ENCODE measurements around the gene SFXN1.
"Not testable (repeated sequence)": the region's sequence is repeated elsewhere in the genome, so short reads cannot be mapped to it uniquely, and the experiment has no call there.

SFXN1 gene, protein sequence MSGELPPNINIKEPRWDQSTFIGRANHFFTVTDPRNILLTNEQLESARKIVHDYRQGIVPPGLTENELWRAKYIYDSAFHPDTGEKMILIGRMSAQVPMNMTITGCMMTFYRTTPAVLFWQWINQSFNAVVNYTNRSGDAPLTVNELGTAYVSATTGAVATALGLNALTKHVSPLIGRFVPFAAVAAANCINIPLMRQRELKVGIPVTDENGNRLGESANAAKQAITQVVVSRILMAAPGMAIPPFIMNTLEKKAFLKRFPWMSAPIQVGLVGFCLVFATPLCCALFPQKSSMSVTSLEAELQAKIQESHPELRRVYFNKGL

DNA sequence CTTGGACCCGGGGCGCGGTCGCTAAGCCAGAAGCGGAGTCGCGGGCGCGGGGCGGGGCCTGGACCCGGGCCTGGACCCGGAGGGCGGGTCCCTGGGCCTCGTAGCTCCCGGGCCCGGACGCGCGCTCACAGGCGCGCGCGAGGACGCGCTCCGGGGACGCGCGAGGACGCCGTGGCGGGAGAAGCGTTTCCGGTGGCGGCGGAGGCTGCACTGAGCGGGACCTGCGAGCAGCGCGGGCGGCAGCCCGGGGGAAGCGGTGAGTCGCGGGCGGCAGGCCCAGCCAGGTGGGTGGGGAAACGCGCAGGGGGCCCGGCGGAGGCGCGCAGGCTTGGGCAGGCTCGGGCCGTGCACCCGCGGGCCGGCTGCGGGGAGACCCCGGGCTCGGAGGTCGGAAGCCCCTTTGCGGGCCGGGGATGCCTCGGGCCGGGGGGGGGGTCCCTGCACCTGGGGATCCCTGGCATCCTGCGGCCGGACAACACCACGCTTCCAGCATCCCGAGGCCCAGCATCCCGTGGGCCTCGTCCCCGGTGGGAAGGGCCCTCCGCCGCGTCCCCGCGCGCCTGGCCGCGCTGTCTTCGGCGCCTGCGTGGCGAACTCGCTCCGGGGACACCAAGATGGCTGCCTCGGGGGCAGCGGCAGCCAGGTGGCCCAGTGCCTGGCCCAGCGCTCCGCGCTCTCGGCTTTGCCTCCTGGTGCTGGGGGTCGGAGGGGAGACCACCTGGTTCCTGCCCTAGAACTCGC lies at the start of gene SFXN1:
Gene SFXN1, plus strand, starts transcription at position 177 of the 741 bp plus-strand sequence. CDS start 13,544 bp downstream, outside the sequence.
- peak; percentile 69 to 70 for DNase-seq

DNA sequence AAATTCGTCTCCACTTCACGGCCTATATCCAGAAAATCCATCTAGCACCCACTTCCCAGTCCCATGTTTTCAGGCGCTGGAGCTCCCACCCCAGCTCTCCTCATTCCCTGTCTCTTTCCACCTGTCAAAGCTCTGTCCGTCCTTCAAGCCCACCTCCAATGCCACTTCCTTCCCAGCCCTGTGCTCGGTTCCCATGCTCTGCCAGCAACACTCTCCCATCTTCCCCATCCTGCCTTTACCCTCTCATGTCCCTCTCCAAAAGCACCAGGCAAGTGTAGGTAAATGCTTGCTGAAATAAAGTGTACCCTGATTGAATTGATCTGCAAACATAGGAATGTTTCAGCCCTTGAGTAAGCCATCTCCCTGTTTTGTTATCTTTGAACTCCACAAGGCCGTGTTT lies 43.6 kb upstream of the SFXN1 start:
- no peak for DNase-seq

DNA sequence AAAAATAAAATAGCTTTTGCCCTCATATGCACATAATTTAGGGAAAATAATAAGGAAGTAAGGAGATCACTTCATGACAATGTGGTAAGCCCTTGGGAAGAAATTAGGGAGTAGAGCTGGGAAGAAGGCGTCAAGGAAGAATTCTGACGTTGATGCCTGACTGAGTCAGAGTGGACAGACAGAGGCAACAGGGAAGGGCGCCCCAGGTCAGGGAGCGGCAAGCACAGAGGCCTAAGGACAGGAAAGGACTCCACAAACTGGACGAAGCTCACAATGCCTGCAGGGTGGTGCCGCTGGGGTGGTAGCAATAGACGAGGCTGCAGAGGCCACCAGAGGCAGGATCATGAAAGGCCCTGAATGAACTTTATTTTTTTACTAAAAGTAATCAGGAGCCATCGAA lies 42.0 kb upstream of the SFXN1 start:
- DNase-seq: no peak

DNA sequence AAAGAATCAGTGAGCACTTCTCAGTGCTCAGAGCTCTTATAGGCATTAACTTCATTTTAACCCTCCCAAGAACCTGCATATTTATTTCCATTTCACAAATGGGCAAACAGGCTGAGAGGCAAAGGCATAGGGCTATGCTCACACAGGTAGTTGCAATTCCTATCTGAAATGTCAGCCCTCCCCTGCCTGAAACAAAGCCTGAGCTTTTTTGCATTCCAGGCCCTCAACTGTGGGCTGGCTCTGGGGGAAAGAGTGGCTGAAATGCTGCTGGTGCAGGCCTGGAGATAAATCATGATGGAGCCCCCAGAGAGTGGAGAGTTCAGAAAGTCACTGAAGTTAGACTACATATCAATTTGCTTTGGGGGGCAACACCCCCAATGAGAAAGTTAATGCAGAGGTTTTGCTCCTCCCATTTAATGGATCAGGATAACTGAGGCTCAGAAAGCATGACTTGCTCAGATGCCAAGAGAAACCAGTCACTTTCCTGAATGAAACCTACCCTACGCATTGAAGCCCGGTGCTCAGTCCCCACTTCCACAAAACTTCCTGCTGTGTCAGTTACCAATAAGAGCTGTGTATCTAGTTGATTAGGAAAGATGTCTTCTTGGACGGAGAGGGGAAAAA lies 40.0 kb upstream of the SFXN1 start:
- DNase-seq: no peak

DNA sequence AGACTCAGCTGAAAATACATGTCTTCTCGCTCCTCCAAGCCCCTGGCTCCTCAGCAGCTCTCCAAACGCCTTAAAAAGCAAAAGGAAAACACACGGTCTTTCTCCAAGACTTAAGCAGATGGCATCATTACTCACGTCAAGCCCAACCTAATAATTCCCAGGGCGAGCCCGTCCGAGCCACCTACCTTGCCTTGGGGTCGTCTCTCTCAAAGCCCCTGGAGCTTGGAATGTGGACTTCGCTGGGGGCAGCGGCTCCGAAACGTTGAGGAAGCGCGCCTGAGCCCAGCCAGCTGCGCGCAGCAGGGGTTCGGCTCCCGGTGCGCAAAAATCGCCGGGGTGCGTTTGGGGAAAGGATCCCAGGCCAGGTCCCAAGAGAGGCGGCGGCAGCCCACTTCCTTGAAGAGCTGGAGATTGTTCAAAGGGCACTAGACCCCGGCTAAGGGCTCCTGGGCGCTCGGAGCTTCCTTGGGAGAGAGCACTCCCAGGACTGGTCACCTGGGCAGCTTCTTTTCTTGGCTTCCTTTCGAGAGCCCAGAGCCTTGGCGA lies 34.8 kb upstream of the SFXN1 start:
- DNase-seq: no peak

DNA sequence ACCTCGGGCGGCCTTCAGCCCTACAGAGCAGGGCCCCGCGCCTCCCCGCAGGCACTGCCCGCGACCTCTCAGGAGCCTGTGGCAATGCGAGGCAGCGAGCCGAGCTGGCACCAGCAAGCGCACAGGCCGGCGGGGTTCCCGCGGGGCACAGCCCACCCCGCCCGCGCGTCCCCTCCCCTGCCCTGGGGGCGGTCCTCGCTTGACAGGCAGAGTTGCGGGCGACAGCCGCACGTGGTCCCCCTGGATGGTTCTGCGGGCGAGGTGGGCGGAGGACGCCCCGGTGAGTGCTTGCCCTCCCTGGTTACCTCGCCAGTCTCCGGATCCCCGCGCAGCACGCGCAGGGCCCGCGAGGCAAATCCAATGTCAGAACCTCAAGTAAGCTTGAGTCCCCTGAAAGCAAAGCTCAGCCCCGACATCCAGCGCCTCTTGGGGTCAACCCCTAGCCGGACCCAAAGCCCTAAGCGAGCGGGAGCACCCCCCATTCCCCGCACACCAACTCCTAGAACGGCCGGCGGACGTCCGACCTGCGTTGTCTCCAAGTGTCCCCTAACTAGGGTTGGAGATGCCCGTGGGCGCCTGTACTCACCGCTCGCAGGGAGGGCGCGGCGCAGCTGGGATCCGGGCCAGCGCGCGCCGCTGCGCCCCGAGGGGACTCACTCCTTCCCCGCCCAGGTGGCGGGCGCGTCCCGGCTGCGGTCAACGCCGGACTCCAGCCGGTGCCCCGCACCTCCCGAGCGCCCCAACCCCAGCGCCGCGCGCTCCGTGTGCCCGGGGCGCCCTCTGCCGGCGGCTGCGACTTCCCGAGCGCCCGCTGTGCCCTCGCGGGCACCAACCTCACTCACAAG lies 34.1 kb upstream of the SFXN1 start, which contains the start of gene DRD1:
Gene DRD1, minus strand, starts transcription at position 123 of the 845 bp plus-strand sequence. CDS start 1,083 bp downstream, outside the sequence.
- peak; percentile 29 to 38 for DNase-seq

DNA sequence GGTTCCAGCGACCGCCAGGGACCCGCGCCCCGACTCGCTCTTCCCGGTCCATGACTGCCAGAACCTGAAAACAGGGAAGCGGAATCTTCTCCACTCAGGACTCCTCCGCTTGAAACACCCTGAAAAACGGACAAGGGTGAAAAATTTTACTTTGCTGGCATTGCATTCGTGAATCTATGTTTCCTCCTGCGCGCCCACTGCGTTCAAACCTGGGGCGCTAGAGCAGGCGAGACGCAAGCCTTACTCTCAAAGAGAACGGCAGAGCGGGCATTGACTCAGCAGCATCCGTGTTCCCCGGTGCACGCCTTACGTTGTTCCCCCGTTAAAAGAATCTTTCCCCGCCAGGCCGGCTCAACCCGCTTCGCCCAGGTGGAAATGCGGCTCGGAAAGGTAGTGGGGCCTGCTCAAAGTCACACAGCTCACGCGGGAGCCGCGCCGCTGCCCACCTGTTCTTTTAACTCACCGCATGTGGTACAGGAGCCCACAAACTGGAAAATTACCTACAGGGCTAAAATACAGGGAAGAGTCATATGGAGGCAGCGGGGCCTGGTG lies 33.4 kb upstream of the SFXN1 start:
- DNase-seq: no peak

DNA sequence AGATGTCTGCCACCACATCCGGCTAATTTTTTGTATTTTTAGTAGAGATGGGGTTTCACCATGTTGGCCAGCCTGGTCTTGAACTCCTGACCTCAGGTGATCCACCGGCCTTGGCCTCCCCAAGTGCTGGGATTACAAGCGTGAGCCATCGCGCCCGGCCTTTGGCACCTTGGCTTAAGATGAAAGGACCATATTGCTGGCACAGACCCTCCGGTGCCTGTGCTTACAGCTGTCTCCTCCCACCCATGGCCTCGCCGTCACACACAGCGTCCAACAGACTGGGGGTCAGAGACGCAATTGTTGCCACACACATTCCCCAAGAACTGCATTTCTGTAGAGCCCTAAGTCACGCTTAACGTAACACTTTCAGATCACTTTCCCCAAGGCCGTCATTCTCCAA lies 32.0 kb upstream of the SFXN1 start:
- not testable (repeated sequence) for DNase-seq

DNA sequence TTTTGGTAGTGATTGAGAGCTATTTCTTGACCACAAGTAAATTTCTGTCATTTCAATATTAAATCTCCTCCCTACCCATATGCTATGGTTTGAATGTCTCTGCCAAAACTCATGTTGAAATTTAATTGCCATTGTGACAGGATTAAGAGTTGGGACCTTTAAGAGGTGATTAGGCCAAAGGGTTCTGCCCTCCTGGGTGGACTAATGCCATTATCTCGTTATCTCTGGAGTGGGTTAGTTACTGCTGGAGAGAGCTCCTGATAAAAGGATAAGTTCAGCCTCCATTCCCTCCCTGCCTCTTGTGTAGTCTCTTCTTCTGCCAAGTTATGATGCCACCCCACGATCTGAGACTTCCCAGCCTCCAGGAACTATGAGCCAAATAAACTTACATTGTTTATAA lies 30.8 kb upstream of the SFXN1 start:
- no peak for DNase-seq

DNA sequence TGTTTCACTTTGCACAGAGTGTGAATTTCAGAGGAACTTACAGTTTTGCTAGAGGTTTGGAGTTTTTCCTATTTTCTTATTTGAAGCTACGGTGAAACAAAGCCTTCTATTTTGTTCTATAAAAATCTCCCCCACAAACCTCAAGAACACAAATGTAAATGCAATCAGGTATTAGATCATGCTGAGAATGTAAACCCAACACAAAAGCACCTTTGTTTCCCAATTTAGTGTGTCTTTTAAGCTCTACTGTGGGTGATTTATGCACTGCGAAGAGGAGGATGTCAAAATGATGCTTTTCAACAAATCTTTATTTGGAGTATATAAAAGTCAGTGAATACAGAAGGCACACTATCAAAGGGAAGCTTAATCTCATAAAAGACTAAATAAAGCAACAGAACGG lies 30.1 kb upstream of the SFXN1 start:
- DNase-seq: no peak

DNA sequence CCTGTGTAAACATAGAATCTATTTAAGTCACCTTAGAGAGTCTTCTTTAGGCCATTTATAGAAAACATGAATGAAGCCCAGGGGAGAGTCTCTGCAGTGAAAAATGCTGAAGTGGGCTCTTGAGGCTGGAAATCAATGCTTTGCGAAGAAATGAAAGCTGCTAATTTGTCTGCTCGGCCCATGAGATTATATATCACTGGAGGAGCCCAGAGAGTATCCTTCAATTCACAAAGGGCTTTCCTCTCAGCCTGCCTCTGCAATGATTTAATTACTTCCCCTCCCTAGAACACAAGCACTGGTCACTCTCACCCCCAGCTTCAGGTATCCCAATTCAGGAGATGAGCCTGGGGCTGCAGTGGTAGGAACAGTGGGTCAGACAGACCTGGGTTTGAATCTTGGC lies 26.2 kb upstream of the SFXN1 start:
- no peak for DNase-seq

DNA sequence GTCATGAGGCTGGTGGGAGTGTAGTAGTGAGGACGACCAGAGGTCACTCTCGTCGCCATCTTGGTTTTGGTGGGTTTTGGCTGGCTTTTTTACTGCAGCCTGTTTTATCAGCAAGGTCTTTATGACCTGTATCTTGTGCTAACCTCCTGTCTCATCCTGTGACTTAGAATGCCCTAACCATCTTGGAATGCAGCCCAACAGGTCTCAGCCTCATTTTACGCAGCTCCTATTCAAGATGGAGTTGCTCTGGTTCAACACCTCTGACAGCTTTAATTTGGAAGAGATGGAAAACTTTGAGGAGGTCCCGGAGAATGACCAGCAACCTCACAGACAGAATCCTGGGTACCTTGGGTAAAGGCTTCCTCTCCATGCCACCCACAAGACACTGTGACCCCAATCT lies 24.0 kb upstream of the SFXN1 start:
- not testable (repeated sequence) for DNase-seq

DNA sequence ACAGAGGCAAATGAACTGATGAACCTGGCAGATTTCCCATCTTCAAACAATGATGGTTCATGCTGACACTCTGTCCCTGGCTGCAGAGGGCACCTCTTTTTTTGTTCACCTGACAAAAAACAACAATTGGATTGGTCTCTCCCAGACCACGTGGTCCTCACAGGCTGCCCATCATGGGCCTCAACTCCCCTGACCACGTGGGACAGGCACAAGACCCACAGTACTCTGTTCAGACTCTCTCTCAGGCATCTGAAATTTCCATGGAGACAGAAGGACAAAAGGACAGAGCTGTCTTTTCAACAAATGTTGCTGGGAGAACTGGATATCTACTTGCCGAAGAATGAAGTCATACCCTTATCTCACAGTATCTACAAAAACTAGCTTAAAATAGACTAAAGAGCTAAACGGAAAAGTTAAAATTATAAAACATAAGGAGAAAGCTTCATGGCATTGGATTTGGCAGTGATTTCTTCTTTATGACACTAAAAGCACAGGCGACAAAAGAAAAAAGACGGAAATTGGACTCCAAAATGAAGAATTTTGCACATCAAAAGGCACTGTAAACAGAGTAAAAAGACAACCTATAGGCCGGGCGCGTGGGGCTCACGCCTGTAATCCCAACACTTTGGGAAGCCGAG lies 22.1 kb upstream of the SFXN1 start:
- DNase-seq: no peak

DNA sequence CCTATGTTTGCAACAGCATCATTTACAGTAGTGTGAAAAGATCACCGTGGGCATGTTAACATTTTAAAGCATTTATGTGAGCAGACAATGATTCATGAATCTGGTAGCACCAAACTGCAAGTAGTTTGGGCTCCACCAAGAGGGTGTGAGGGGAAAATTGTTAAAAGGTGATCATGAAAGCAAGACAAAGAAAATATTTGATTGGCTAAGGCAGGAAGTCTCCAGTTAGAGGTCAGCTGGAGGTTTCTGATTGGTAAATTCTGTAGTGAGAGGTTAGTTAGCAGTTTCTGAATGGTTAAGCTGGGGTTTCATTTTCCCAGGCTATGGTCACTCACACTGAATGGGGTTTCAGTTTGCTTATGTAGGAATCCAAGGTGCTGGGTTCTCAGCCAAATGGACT lies 20.9 kb upstream of the SFXN1 start:
- DNase-seq: no peak

DNA sequence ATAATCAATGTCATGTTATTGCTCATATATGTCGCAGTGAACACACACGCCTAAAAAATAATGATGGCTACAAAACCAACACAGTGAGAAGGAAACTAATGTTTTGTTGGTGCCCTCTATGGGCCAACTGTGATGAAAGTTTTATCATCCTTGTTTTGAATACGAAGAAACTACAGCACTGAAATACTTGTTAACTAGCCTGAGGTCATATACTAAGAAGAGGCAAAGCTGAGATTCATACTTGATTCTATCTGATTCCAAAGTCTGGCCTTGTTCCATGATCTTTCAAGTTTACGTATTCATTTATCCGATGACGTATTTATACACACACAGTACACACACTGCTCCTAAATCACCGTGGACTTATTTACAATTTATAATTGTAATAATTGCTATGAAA lies 18.2 kb upstream of the SFXN1 start:
- DNase-seq: no peak

DNA sequence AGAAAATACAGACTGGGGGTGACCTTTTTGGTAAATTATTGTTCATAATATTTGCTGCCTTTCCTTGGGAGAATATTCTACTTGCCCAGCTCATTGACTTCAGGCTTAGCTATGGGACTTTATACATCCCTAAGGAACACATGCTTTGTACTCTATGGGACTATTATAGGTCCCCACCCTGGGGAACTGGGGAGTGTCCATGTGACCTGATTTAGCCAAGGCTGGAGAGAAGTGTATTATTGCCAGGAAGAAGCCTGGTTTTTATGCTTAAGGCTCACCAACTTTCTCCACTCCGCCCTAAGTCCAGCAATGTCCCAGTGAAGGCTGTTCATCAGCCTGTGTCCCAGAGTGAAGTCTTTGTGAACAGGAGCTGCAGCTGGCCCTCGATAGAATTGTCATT lies 17.8 kb upstream of the SFXN1 start:
- no peak for DNase-seq

DNA sequence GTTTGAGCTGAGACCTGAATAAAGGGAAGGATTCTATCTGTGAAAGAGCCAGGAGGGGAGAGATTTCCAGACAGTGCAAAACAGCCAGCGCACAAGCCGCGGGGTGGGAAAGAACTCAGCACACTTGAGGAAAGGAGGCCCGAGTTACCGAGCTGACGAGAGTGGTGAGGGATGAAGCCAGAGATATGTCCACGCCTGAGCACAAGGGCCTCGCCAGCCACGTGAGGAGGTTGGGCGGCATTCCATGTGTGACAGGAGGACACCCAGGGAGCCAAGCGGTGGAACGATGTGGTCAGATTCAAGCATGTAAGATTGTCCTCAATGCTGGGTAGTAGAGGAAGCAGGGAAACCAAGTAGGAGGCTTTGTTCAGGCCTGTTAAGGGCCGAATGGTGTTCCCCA lies 17.0 kb upstream of the SFXN1 start:
- DNase-seq: no peak

DNA sequence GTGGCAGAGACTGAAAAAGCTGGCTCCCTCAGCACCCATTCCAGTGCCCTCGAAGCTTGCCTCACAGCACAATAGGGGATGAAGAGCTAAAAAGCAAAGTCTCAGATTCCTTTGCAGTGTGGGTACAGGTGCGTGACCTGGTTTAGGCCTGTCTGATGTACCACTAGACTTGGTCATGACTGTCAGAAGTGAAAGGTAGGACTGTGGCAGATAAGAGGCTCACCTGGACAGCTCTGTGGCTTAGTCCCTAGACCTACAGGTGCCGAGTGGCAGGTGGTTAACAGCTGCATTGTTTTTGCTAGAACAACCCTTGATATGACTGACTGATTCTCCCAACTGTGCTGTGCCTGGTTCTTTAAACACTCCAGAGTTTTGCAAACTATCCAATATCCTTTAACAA lies 14.7 kb upstream of the SFXN1 start:
- no peak for DNase-seq

DNA sequence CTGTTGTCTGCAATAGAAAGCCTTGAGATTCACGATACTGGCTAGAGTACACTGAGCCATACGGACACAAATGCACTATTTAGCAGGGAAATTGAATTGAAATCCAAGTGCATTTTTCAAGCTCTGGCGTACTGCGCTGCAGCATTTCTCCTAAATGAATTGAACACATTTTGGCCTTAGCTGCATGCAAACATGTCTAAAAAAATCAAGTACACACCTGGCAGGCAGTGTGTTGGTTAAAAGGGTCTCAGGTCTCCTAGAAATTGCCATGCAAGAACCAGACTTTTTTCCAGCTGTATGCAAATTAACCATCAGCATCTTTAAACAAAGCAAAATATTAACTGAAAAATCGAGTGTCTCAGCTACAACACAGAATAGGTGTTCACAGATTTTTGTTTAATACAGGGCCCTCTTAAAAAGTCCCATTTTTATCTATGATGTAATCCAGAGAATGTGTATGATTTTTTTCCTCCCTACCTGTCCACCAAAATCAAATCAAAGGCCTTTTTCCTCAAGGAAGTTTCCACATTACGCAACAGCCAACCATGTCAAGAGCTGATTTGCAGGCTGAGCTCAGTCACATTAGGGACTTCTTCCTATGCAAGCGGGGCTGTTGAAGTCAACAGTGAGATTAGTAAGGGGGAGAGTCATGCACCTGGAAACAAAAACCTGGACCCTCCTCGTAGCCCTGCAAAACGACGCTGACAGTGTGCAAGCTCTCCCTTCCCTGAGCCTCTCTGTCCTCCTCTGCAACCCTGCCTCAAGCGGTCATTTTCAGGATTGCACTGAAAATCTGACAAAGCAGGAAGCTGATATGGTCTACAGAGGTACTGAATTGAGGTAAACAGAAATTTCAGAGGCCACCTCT lies 14.1 kb upstream of the SFXN1 start:
- DNase-seq: peak; percentile 56 to 66

DNA sequence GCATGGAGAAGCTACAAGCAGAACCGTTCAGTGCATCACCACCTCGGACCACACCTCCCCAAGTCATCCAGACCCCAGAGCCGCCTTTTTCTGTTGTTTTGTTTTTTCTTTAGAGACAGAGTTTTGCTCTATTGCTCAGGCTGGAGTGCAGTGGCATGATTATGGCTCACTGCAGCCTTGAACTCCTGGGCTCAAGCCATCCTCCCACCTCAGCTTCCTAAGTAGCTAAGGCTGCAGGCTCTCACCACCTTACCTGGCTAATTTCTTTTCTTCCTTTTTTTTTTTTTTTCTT lies 13.5 kb upstream of the SFXN1 start:
- no peak for DNase-seq

DNA sequence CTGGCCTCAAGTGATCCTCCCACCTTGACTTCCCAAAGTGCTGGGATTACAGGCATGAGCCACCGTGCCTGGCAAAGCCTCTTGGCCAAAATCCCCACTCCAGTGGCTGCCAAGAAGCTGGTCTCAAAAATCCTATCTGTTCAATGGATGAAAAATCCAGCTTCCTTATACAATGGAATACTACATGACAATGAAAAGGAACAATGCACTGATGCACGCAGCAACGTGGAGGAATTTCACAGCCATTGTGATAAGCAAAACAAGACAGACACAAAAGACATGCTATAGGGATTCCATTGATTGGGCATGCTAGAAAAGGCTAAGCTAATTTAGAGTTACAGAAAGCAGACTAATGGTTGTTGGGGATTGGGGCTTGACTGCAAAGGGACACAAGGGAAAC lies 13.1 kb upstream of the SFXN1 start:
- no peak for DNase-seq

Data from activated CD4-positive, alpha-beta T cell treated with anti-CD3 and anti-CD28 coated beads, Interleukin-2, amount 50 U/mL, for 4 hours (primary cell).